ENCODE measurements around the gene TASP1. TPM values are rescaled to one million over a fixed set of nuclear protein-coding genes. Genes with fewer than 3 reads are reported as not detected.

TASP1 gene
- total RNA-seq, 1 donor from 2014 or later: 10.3 TPM

DNA sequence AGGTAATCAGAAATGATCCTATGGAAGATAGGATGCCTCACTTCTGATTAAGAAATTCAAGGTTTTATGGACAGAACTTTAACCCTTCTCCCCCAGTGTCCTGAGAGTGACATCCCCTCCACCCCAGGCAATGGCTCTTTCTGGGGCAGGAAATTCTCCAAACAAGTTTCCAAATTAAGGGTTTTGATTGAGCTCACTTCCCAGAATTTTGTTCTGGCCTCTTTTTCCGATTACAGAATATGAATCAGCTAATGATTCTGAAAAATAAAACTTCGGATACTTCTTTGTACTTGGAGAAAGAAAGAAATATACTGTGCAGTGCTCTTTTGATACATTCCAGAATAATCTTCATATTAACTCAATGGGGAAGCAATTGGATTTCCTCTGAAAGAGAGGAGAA lies 32.8 kb upstream of the TASP1 start:
- Histone ChIP-seq H3K27ac (ENCODE audit: low read depth, low read length) (no peak overlapping the region), H3K36me3 (ENCODE audit: insufficient read depth, low read length) (no peaks in the 10 kb centered on the region), H3K9ac (ENCODE audit: low read length) (no peak overlapping the region), H4K20me1 (ENCODE audit: insufficient read depth, low read length) (no peaks in the 10 kb centered on the region), H3K79me2 (ENCODE audit: insufficient read depth, low read length) (no peaks in the 10 kb centered on the region), H3K4me1 (ENCODE audit: insufficient read depth, low read length) (no peaks in the 10 kb centered on the region), H3K9me3 (ENCODE audit: insufficient read depth, low read depth, low read length) (no peaks in the 10 kb centered on the region), H3K27me3 (ENCODE audit: insufficient read depth, low read length) (no peaks in the 10 kb centered on the region), H2AFZ (ENCODE audit: low read depth, low read length) (no peak overlapping the region), H3K4me2 (ENCODE audit: low read length) (no peak overlapping the region), H3K4me3 (ENCODE audit: insufficient read depth, low read depth, low read length) (no peak overlapping the region)
- DNase-seq (ENCODE audit: low read depth): no peak
- Mint-ChIP-seq H3K4me1 (ENCODE audit: low read depth, unreplicated experiment) (peaks cover 13% of the 10 kb centered on the region), H3K27me3 (ENCODE audit: low read depth, unreplicated experiment) (peaks cover 6% of the 10 kb centered on the region), H3K36me3 (ENCODE audit: low read depth, unreplicated experiment) (no peaks in the 10 kb centered on the region), H3K27ac (ENCODE audit: unreplicated experiment) (peak overlapping the region; percentile 21), H3K4me3 (ENCODE audit: unreplicated experiment) (no peak overlapping the region), H3K9me3 (ENCODE audit: unreplicated experiment) (peaks cover 2% of the 10 kb centered on the region)
- no peak for FAIRE-seq
- no peak for TF ChIP-seq EZH2 (IDR thresholded peaks at IDR 0.05; ENCODE audit: insufficient read depth, low read length)
- TF ChIP-seq CTCF (IDR thresholded peaks at IDR 0.05; ENCODE audit: insufficient read depth, low read depth, low read length): no peak

DNA sequence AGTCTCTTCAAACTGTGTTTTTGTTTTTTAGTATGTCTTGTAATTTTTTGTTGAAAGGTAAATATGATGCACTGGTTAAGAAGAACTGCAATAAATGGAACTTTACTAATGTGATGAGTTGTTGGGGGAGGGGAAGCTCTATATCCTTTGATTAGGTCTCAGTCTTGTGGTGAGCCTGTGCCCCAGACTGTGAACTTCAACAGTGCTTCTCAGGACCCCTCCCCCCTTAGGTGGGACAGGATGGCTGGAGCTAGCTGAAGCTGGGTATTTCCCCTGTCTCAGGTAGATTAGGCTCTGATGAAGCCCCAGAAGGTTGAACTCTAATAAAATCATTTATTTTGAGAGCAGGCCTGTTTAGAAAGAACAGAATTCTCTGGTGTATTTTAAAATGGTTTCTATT lies 31.4 kb upstream of the TASP1 start:
- peaks cover 13% of the 10 kb centered on the region for H3K4me1 Mint-ChIP-seq (ENCODE audit: low read depth, unreplicated experiment)
- TF ChIP-seq CTCF (IDR thresholded peaks at IDR 0.05; ENCODE audit: insufficient read depth, low read depth, low read length): no peak
- TF ChIP-seq EZH2 (IDR thresholded peaks at IDR 0.05; ENCODE audit: insufficient read depth, low read length): no peak
- H3K27me3 Mint-ChIP-seq (ENCODE audit: low read depth, unreplicated experiment): peaks cover 6% of the 10 kb centered on the region
- Histone ChIP-seq H3K4me2 (ENCODE audit: low read length) (no peak overlapping the region), H2AFZ (ENCODE audit: low read depth, low read length) (no peak overlapping the region), H3K9me3 (ENCODE audit: insufficient read depth, low read depth, low read length) (no peaks in the 10 kb centered on the region), H3K36me3 (ENCODE audit: insufficient read depth, low read length) (no peaks in the 10 kb centered on the region), H3K9ac (ENCODE audit: low read length) (no peak overlapping the region), H3K27ac (ENCODE audit: low read depth, low read length) (no peak overlapping the region), H3K4me1 (ENCODE audit: insufficient read depth, low read length) (no peaks in the 10 kb centered on the region), H3K27me3 (ENCODE audit: insufficient read depth, low read length) (no peaks in the 10 kb centered on the region), H3K4me3 (ENCODE audit: insufficient read depth, low read depth, low read length) (no peak overlapping the region), H4K20me1 (ENCODE audit: insufficient read depth, low read length) (no peaks in the 10 kb centered on the region), H3K79me2 (ENCODE audit: insufficient read depth, low read length) (no peaks in the 10 kb centered on the region)
- no peak overlapping the region for H3K27ac Mint-ChIP-seq (ENCODE audit: unreplicated experiment)
- H3K9me3 Mint-ChIP-seq (ENCODE audit: unreplicated experiment): peaks cover 2% of the 10 kb centered on the region
- DNase-seq (ENCODE audit: low read depth) (no peak), FAIRE-seq (no peak)
- no peaks in the 10 kb centered on the region for H3K36me3 Mint-ChIP-seq (ENCODE audit: low read depth, unreplicated experiment)
- no peak overlapping the region for H3K4me3 Mint-ChIP-seq (ENCODE audit: unreplicated experiment)

DNA sequence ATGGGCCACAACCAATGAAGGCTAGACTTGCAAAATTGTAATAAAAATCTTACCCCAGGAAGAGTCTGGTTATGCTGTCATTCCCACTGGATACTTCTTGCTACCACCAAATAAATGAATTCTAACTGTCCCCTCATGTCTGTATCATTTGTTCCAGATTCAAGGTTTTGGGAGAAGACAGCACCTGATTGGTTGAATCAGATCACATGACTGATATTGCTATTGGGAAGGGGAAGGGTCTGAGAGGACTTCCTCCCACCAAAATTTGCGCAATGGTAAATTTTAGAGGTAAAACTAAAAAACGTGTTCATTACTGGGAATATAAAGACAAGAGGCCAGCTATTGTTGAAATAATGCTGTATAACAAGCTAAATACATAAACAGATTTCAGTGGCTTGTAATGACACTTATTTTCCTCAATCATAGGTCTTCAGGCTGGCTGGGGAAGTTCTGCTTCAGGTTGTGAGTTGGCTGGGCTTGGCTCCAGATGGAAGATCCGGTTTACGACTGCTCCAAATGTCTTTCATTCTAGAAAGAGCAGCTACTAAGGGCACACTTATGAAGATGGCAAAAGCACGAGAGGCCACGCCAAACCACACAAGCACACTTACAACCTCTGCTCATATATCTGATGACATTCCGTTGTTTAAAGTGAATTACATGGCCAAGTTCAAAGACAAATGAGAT lies 27.1 kb upstream of the TASP1 start:
- no peak overlapping the region for H2AFZ ChIP-seq (ENCODE audit: low read depth, low read length)
- Mint-ChIP-seq H3K27ac (ENCODE audit: unreplicated experiment) (no peak overlapping the region), H3K4me1 (ENCODE audit: low read depth, unreplicated experiment) (peaks cover 5% of the 10 kb centered on the region), H3K9me3 (ENCODE audit: unreplicated experiment) (no peaks in the 10 kb centered on the region), H3K36me3 (ENCODE audit: low read depth, unreplicated experiment) (no peaks in the 10 kb centered on the region), H3K4me3 (ENCODE audit: unreplicated experiment) (no peak overlapping the region), H3K27me3 (ENCODE audit: low read depth, unreplicated experiment) (peaks cover 8% of the 10 kb centered on the region)
- H3K79me2 ChIP-seq (ENCODE audit: insufficient read depth, low read length): no peaks in the 10 kb centered on the region
- H3K36me3 ChIP-seq (ENCODE audit: insufficient read depth, low read length): no peaks in the 10 kb centered on the region
- peaks cover 3% of the 10 kb centered on the region for H3K27me3 ChIP-seq (ENCODE audit: insufficient read depth, low read length)
- H3K4me3 ChIP-seq (ENCODE audit: insufficient read depth, low read depth, low read length): no peak overlapping the region
- no peak for TF ChIP-seq CTCF (IDR thresholded peaks at IDR 0.05; ENCODE audit: insufficient read depth, low read depth, low read length)
- no peak for TF ChIP-seq EZH2 (IDR thresholded peaks at IDR 0.05; ENCODE audit: insufficient read depth, low read length)
- H3K9me3 ChIP-seq (ENCODE audit: insufficient read depth, low read depth, low read length): no peaks in the 10 kb centered on the region
- no peak overlapping the region for H3K9ac ChIP-seq (ENCODE audit: low read length)
- no peak overlapping the region for H3K27ac ChIP-seq (ENCODE audit: low read depth, low read length)
- H3K4me2 ChIP-seq (ENCODE audit: low read length): no peak overlapping the region
- no peak for DNase-seq (ENCODE audit: low read depth)
- H4K20me1 ChIP-seq (ENCODE audit: insufficient read depth, low read length): no peaks in the 10 kb centered on the region
- FAIRE-seq: no peak
- no peaks in the 10 kb centered on the region for H3K4me1 ChIP-seq (ENCODE audit: insufficient read depth, low read length)
